NT2/D1 (cell line): Measurements from ENCODE around the gene DBX2.

ENCODE experiments used
- YY1 ChIP-seq: IDR thresholded peaks from 2 replicates; pipeline ENCODE4 v1.6.1; 2011; ENCODE audit not compliant: insufficient read length, insufficient read depth
- ZNF274 ChIP-seq: IDR thresholded peaks from 2 replicates; pipeline ENCODE4 v1.6.1; 2011; ENCODE audit warnings: mild to moderate bottlenecking, low read depth, low read length

DNA sequence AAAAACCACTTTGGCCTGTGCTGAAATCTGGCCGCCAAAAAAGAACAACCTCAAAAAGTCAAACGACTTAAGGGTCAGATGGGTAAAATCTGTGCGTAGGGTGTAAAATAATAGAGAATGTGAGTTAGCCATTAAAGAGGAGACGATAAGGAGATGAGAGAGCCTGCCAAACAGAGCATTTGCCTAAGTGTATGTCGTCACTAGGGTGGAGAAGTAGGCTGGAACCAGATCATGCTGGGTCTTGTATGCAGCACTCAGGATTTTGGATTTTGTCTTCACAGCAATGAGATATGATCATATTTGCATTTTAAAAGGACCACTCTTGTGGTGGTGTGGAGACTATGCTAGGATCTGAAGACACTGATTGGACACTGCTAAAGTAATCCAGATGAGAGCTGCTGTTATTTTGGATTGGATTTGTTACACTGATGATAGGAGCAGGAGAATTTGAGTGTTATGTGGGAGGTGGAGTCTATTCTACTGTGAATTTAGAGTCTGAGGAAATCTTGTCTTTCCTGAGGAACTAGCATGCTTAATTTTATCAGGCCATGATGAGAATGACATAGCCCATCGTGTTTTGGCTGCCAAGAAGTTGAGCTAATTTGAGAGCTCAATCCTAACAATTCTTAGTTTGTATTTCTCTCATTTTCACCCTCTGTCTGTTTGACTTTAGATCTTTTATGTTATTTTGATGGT, 24.8 kb upstream of the DBX2 start:
- TF ChIP-seq YY1 (no peak), ZNF274 (no peak)
